ENCODE data around the gene DR1. TPM values are rescaled to one million over a fixed set of nuclear protein-coding genes. Genes with fewer than 3 reads are reported as not detected.

DR1 gene
- total RNA-seq, 1 donor from 2014 or later = 62.3 TPM

DNA sequence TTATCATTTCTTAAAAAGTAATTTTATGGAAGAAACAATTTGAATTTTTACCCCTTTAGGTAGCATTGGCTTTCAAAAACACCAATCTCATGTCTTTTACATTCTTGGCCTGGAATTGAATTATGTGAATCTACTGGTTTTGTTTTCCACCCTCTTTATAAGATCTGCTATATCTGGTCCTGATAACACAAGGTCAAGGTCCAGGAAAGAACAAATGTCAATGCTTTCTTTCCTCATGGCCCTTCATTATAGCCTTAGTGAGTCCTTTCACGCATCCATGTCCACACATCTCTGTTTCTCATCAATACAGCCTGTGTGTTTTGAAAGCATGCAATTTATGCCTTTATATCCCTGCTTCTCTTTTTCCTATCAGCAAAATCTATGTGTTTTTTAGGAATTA lies 24.0 kb upstream of the DR1 start:
- no peaks in the 10 kb centered on the region for H3K9me3 Mint-ChIP-seq
- POLR2A ChIA-PET = no interaction called here
- peaks cover 11% of the 10 kb centered on the region for H3K36me3 Mint-ChIP-seq (ENCODE audit: low read depth)
- no peaks in the 10 kb centered on the region for H3K27me3 Mint-ChIP-seq
- CTCF ChIA-PET = no interaction called here
- no peak overlapping the region for H3K4me3 Mint-ChIP-seq
- intact Hi-C loops (cut with micrococcal nuclease) = no loop called here
- no peaks in the 10 kb centered on the region for H3K4me1 Mint-ChIP-seq
- TF ChIP-seq, protein P1, sequence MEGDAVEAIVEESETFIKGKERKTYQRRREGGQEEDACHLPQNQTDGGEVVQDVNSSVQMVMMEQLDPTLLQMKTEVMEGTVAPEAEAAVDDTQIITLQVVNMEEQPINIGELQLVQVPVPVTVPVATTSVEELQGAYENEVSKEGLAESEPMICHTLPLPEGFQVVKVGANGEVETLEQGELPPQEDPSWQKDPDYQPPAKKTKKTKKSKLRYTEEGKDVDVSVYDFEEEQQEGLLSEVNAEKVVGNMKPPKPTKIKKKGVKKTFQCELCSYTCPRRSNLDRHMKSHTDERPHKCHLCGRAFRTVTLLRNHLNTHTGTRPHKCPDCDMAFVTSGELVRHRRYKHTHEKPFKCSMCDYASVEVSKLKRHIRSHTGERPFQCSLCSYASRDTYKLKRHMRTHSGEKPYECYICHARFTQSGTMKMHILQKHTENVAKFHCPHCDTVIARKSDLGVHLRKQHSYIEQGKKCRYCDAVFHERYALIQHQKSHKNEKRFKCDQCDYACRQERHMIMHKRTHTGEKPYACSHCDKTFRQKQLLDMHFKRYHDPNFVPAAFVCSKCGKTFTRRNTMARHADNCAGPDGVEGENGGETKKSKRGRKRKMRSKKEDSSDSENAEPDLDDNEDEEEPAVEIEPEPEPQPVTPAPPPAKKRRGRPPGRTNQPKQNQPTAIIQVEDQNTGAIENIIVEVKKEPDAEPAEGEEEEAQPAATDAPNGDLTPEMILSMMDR (IDR thresholded peaks at IDR 0.05) = no peak
- no peak for ATAC-seq (ENCODE audit: low read depth)
- DNase-seq = no peak
- no peak overlapping the region for H3K27ac Mint-ChIP-seq

GRCh38 chr1:93322349-93322748 lies 23.4 kb upstream of the DR1 start:
- intact Hi-C loops (cut with micrococcal nuclease) = no loop called here
- TF ChIP-seq, protein P1 (IDR thresholded peaks at IDR 0.05) = no peak
- ChIA-PET POLR2A (no interaction called here), CTCF (no interaction called here)
- Mint-ChIP-seq H3K4me3 (no peak overlapping the region), H3K27ac (no peak overlapping the region), H3K36me3 (ENCODE audit: low read depth) (peaks cover 11% of the 10 kb centered on the region), H3K27me3 (no peaks in the 10 kb centered on the region), H3K4me1 (no peaks in the 10 kb centered on the region), H3K9me3 (no peaks in the 10 kb centered on the region)
- no peak for DNase-seq
- no peak for ATAC-seq (ENCODE audit: low read depth)

- no peak overlapping the region for H3K4me3 Mint-ChIP-seq
- H3K9me3 Mint-ChIP-seq = no peaks in the 10 kb centered on the region
- H3K27ac Mint-ChIP-seq = no peak overlapping the region
- H3K27me3 Mint-ChIP-seq = no peaks in the 10 kb centered on the region
- ATAC-seq (ENCODE audit: low read depth) = no peak
- intact Hi-C loops (cut with micrococcal nuclease) = no loop called here
- DNase-seq = no peak
- ChIA-PET POLR2A (no interaction called here), CTCF (interaction anchor here (0.7 to 1.6 kb wide), 2 partner anchors 19 to 210 kb away, joined by 3 to 8 read pairs; no protein-coding TSS in a partner anchor)
- peaks cover 9% of the 10 kb centered on the region for H3K36me3 Mint-ChIP-seq (ENCODE audit: low read depth)
- no peaks in the 10 kb centered on the region for H3K4me1 Mint-ChIP-seq
- TF ChIP-seq, protein P1 (IDR thresholded peaks at IDR 0.05) = no peak
These were observed 22.4 kb upstream of the DR1 start for GRCh38 chr1:93323185-93323820.

- POLR2A ChIA-PET = interaction anchor here (0.7 kb wide), 1 partner anchor 20 kb away, joined by 4 read pairs; the partner anchor contains the start of gene DR1
- Mint-ChIP-seq H3K4me3 (no peak overlapping the region), H3K9me3 (no peaks in the 10 kb centered on the region), H3K27ac (no peak overlapping the region), H3K27me3 (no peaks in the 10 kb centered on the region), H3K36me3 (ENCODE audit: low read depth) (peaks cover 5% of the 10 kb centered on the region), H3K4me1 (peaks cover 3% of the 10 kb centered on the region)
- CTCF ChIA-PET = interaction anchor here (1.6 kb wide), 1 partner anchor 20 kb away, joined by 8 read pairs; no protein-coding TSS in a partner anchor
- DNase-seq (no peak), ATAC-seq (ENCODE audit: low read depth) (no peak)
- intact Hi-C loops (cut with micrococcal nuclease) = no loop called here
- TF ChIP-seq, protein P1 (IDR thresholded peaks at IDR 0.05) = no peak
These were observed 20.9 kb upstream of the DR1 start for GRCh38 chr1:93324486-93325464.
